Measurements from ENCODE around the gene GLI1.
A peak's percentile ranks its signal among the peaks of the same experiment; 100 is the strongest.

- no peak for TF ChIP-seq CTCF (IDR thresholded peaks at IDR 0.05)
- no peak for TF ChIP-seq YY1 (IDR thresholded peaks at IDR 0.05; ENCODE audit: low read depth)
- no peak for TF ChIP-seq EZH2phosphoT487 (IDR thresholded peaks at IDR 0.05; ENCODE audit: borderline replicate concordance, low read depth)
- TF ChIP-seq RAD21 (IDR thresholded peaks at IDR 0.05; ENCODE audit: low read length): no peak
- no peak for TF ChIP-seq ZBTB33 (IDR thresholded peaks at IDR 0.05; ENCODE audit: borderline replicate concordance, low read depth)
- TF ChIP-seq MXI1 (IDR thresholded peaks at IDR 0.05; ENCODE audit: low read depth, low read length): peak; percentile 89
- TF ChIP-seq POLR2AphosphoS5 (IDR thresholded peaks at IDR 0.05; ENCODE audit: low read depth, low read length): no peak
- no peak for TF ChIP-seq SMC3 (IDR thresholded peaks at IDR 0.05; ENCODE audit: low read depth, low read length)
- TF ChIP-seq TAF1 (IDR thresholded peaks at IDR 0.05; ENCODE audit: borderline replicate concordance, low read depth, low read length): no peak
- no peak for TF ChIP-seq NRF1 (IDR thresholded peaks at IDR 0.05; ENCODE audit: low read depth, low read length)
- no peak for TF ChIP-seq EP300 (IDR thresholded peaks at IDR 0.05; ENCODE audit: borderline replicate concordance in 1 of 2, low read depth in 1 of 2, low read length in 1 of 2)
Observed at GRCh38 chr12:57429473-57430111, 30.0 kb upstream of the GLI1 start.

Data from SK-N-SH (cell line).